Measurements from ENCODE around the gene THSD4.

DNA sequence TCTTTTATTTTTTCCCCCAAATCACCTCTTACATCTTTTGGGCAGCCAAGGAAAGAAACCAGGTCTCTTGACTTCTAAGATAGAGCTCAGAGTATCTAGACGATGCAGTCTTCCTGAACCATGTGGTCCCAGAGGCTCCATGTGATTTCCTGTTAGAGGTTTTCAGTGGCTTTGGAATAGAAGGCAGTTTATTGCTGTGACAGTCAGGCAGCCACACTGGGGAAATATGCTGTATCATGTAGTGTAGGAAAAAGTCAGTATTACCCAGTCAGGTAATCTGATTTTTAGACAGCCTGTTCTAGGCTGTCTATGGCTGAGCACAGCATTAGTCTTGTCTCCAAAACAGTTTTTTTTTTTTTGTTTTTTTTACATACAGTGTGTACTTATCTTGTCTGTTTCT lies 294.3 kb downstream of the THSD4 start:
- TF ChIP-seq, protein P1, sequence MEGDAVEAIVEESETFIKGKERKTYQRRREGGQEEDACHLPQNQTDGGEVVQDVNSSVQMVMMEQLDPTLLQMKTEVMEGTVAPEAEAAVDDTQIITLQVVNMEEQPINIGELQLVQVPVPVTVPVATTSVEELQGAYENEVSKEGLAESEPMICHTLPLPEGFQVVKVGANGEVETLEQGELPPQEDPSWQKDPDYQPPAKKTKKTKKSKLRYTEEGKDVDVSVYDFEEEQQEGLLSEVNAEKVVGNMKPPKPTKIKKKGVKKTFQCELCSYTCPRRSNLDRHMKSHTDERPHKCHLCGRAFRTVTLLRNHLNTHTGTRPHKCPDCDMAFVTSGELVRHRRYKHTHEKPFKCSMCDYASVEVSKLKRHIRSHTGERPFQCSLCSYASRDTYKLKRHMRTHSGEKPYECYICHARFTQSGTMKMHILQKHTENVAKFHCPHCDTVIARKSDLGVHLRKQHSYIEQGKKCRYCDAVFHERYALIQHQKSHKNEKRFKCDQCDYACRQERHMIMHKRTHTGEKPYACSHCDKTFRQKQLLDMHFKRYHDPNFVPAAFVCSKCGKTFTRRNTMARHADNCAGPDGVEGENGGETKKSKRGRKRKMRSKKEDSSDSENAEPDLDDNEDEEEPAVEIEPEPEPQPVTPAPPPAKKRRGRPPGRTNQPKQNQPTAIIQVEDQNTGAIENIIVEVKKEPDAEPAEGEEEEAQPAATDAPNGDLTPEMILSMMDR (conservative IDR thresholded peaks at IDR 0.05; ENCODE audit: low read length) = no peak
- TF ChIP-seq EZH2phosphoT487 (IDR thresholded peaks at IDR 0.05; ENCODE audit: borderline replicate concordance, low read depth, low read length) = no peak
